Activated B cell treated with CpG ODN at 0.5 μM for 24 hours (primary cell): ENCODE measurements around the gene ERN1. TPM values are rescaled to one million over a fixed set of nuclear protein-coding genes. Genes with fewer than 3 reads are reported as not detected.

Experiments used
- ATAC-seq: fragments of 200-7000 bp; cut with Tn5 transposase; one replicate; pipeline ENCODE4 v1.10.0; 2021; ENCODE audit warnings: low read depth, mild to moderate bottlenecking, moderate library complexity
- CTCF ChIA-PET: fragments of 350-600 bp; sonication (Branson Sonifier 250); formaldehyde crosslinking; loops from one replicate; lab custom pipeline; 2021; ENCODE audit warnings: antibody characterized with exemption; lab: Charles Lee
- POLR2A ChIA-PET: fragments of 350-600 bp; sonication (Branson Sonifier 250); formaldehyde crosslinking; loops from one replicate; lab custom pipeline; 2021; ENCODE audit warnings: antibody characterized with exemption; lab: Charles Lee
- DNase-seq: peaks from one replicate; pipeline ENCODE4 v3.0.0; 2022
- H3K27ac Mint-ChIP-seq: one replicate; pipeline ENCODE4 v1.8.0; 2020; ENCODE audit warnings: mixed read lengths
- H3K27me3 Mint-ChIP-seq: one replicate; pipeline ENCODE4 v1.8.0; 2021; ENCODE audit warnings: mixed read lengths
- H3K36me3 Mint-ChIP-seq: one replicate; pipeline ENCODE4 v1.8.0; 2021; ENCODE audit warnings: low read depth, mixed read lengths
- H3K4me1 Mint-ChIP-seq: one replicate; pipeline ENCODE4 v1.8.0; 2021; ENCODE audit warnings: mixed read lengths
- H3K4me3 Mint-ChIP-seq: one replicate; pipeline ENCODE4 v1.8.0; 2020; ENCODE audit warnings: mild to moderate bottlenecking, mixed read lengths
- H3K9me3 Mint-ChIP-seq: one replicate; pipeline ENCODE4 v1.8.0; 2020; ENCODE audit warnings: mixed read lengths
- CTCF ChIP-seq: fragments of 200-600 bp; IDR thresholded peaks from one replicate; pipeline ENCODE4 v1.8.0; 2022; ENCODE audit warnings: antibody characterized with exemption, mild to moderate bottlenecking
- intact Hi-C: fragments of 100-400 bp; cut with micrococcal nuclease; formaldehyde crosslinking; loops from one replicate; pipeline ENCODE4 v1.15.1; 2024
- total RNA-seq: library from RNA; stranded (reverse); gene quantifications from 2 replicates; pipeline ENCODE4 v1.2.3, GENCODE V29; 2022

The ERN1 gene
- total RNA-seq, 1 donor from 2014 or later = 12.9 TPM

GRCh38 chr17:64037802-64038201, 92.1 kb downstream of the ERN1 start:
- DNase-seq = no peak
- ATAC-seq = no peak
- H3K9me3 Mint-ChIP-seq = no peaks in the 10 kb centered on the region
- no peak overlapping the region for H3K4me3 Mint-ChIP-seq
- CTCF ChIA-PET = interaction anchor here (1.7 kb wide), 1 partner anchor 9 kb away, joined by 7 read pairs; no protein-coding TSS in a partner anchor
- TF ChIP-seq CTCF = no peak
- no peaks in the 10 kb centered on the region for H3K27me3 Mint-ChIP-seq
- intact Hi-C loops = no loop called here
- no peak overlapping the region for H3K27ac Mint-ChIP-seq
- POLR2A ChIA-PET = no interaction called here
- no peaks in the 10 kb centered on the region for H3K36me3 Mint-ChIP-seq
- H3K4me1 Mint-ChIP-seq = no peaks in the 10 kb centered on the region

GRCh38 chr17:64037180-64037579, 92.8 kb downstream of the ERN1 start:
- ChIA-PET CTCF (interaction anchor here (1.7 kb wide), 1 partner anchor 9 kb away, joined by 7 read pairs; no protein-coding TSS in a partner anchor), POLR2A (no interaction called here)
- no peak overlapping the region for H3K4me3 Mint-ChIP-seq
- H3K9me3 Mint-ChIP-seq = no peaks in the 10 kb centered on the region
- no peak overlapping the region for H3K27ac Mint-ChIP-seq
- no peak for TF ChIP-seq CTCF
- no peak for DNase-seq
- H3K36me3 Mint-ChIP-seq = no peaks in the 10 kb centered on the region
- intact Hi-C loops = no loop called here
- H3K27me3 Mint-ChIP-seq = no peaks in the 10 kb centered on the region
- H3K4me1 Mint-ChIP-seq = no peaks in the 10 kb centered on the region
- ATAC-seq = no peak

GRCh38 chr17:64036198-64036922, 93.6 kb downstream of the ERN1 start:
- H3K36me3 Mint-ChIP-seq = no peaks in the 10 kb centered on the region
- H3K9me3 Mint-ChIP-seq = no peaks in the 10 kb centered on the region
- H3K27ac Mint-ChIP-seq = no peak overlapping the region
- POLR2A ChIA-PET = interaction anchor here (0.5 kb wide), 1 partner anchor 335 kb away, joined by 5 read pairs; no protein-coding TSS in a partner anchor
- CTCF ChIA-PET = interaction anchor here (1.3 to 1.5 kb wide), 2 partner anchors 38 to 97 kb away, joined by 3 read pairs; no protein-coding TSS in a partner anchor
- no peak overlapping the region for H3K4me3 Mint-ChIP-seq
- ATAC-seq (no peak), DNase-seq (no peak)
- no peaks in the 10 kb centered on the region for H3K4me1 Mint-ChIP-seq
- intact Hi-C loops = no loop called here
- TF ChIP-seq CTCF = no peak
- H3K27me3 Mint-ChIP-seq = no peaks in the 10 kb centered on the region

GRCh38 chr17:64032081-64032480, 97.9 kb downstream of the ERN1 start:
- Mint-ChIP-seq H3K36me3 (no peaks in the 10 kb centered on the region), H3K27ac (no peak overlapping the region), H3K4me3 (no peak overlapping the region), H3K4me1 (no peaks in the 10 kb centered on the region), H3K27me3 (no peaks in the 10 kb centered on the region), H3K9me3 (no peaks in the 10 kb centered on the region)
- intact Hi-C loops = no loop called here
- POLR2A ChIA-PET = no interaction called here
- TF ChIP-seq CTCF = no peak
- no peak for DNase-seq
- ATAC-seq = no peak
- CTCF ChIA-PET = interaction anchor here (9.0 kb wide), 1 partner anchor 100 kb away, joined by 411 read pairs; the partner anchor contains the start of gene ERN1

GRCh38 chr17:64028874-64029464, 101.0 kb downstream of the ERN1 start:
- H3K27ac Mint-ChIP-seq = no peak overlapping the region
- peaks cover 19% of the 10 kb centered on the region for H3K4me1 Mint-ChIP-seq
- DNase-seq (peak; percentile 41), ATAC-seq (peak; percentile 39)
- H3K27me3 Mint-ChIP-seq = no peaks in the 10 kb centered on the region
- H3K4me3 Mint-ChIP-seq = no peak overlapping the region
- no peaks in the 10 kb centered on the region for H3K9me3 Mint-ChIP-seq
- H3K36me3 Mint-ChIP-seq = no peaks in the 10 kb centered on the region
- peak; percentile 26 for TF ChIP-seq CTCF
- CTCF ChIA-PET = interaction anchor here (0.6 to 9.0 kb wide), 39 partner anchors 7 to 390 kb away, joined by 3 to 411 read pairs (median 5); partner anchors contain the start of genes CSHL1, ERN1, GH1 and ICAM2
- intact Hi-C loops = loop anchor here (1.0 to 5.0 kb wide), 4 partner anchors 43 to 253 kb away; no protein-coding TSS in a partner anchor
- POLR2A ChIA-PET = interaction anchor here (0.6 to 3.5 kb wide), 9 partner anchors 9 to 290 kb away, joined by 3 to 27 read pairs (median 7); partner anchors contain the start of genes ERN1 and ICAM2
